ENCODE measurements around the gene PACSIN2. TPM values are rescaled to one million over a fixed set of nuclear protein-coding genes. Genes with fewer than 3 reads are reported as not detected.
A peak's percentile ranks its signal among the peaks of the same experiment; 100 is the strongest.

PACSIN2 gene
- total and polyA plus RNA-seq, 10 of the 15 experiments (the other 5 are each of a cell fraction or from before 2014, with no cell fraction given): 0.93 to 78.7 (median 46.8) TPM

GRCh38 chr22:42906605-42907348 lies 108.2 kb downstream of the PACSIN2 start:
- in situ Hi-C loops (cut with MboI) (no loop called here), intact Hi-C loops (cut with micrococcal nuclease; ENCODE audit: unreplicated experiment) (no loop called here)
- DNase-seq (ENCODE audit: low read depth, low spot score) (no peak), ATAC-seq (no peak), FAIRE-seq (no peak)
- no TSS peak for BruUV-seq (replicated peaks)
- Histone ChIP-seq H3K4me1 (ENCODE audit: control insufficient read depth, insufficient read depth, low read length) (no peaks in the 10 kb centered on the region), H3K4me2 (ENCODE audit: control insufficient read depth, insufficient read depth) (no peak overlapping the region), H4K20me1 (ENCODE audit: control insufficient read depth, insufficient read depth) (no peaks in the 10 kb centered on the region; the same call in 1 of the 2 replicates), H3K27ac (ENCODE audit: control insufficient read depth, insufficient read depth) (no peak overlapping the region), H2AFZ (ENCODE audit: control insufficient read depth, low read depth, low read length) (no peak overlapping the region), H3K4me3 (no peak overlapping the region), H3K27me3 (replicated peaks in 1 of 2; ENCODE audit: control insufficient read depth in 2 of 2, insufficient read depth in 2 of 2, low read length in 1 of 2) (no peaks in the 10 kb centered on the region), H3K9ac (ENCODE audit: control insufficient read depth, insufficient read depth, low read length) (no peak overlapping the region), H3K36me3 (ENCODE audit: control insufficient read depth in 2 of 2, insufficient read depth in 2 of 2, low read length in 1 of 2) (peaks cover 28 to 39% of the 10 kb centered on the region in 2 experiments; a peak in 3 of 4 replicates), H3K9me3 (replicated peaks; ENCODE audit: control insufficient read depth, insufficient read depth, low read length) (no peaks in the 10 kb centered on the region), H3K79me2 (ENCODE audit: control insufficient read depth, insufficient read depth, low read length) (no peaks in the 10 kb centered on the region; the same call in none of the 2 replicates)
- RAD21 ChIA-PET (ENCODE audit: unreplicated experiment): no interaction called here
- SMC1A ChIA-PET (ENCODE audit: uncharacterized antibody, unreplicated experiment): interaction anchor here (0.6 to 1.5 kb wide), 2 partner anchors 12 to 1971 kb away, joined by 3 read pairs; no protein-coding TSS in a partner anchor
- 91% methylated on average over 6 of the region's 6 CpGs for WGBS (ENCODE audit: insufficient coverage, insufficient replicate concordance, low lambda C conversion rate, missing lambda C conversion rate)
- POLR2A ChIA-PET: no interaction called here
- CTCF ChIA-PET: no interaction called here
- TF ChIP-seq SMAD1 (IDR thresholded peaks at IDR 0.05; ENCODE audit: low read depth, partially characterized antibody): no peak
- TF ChIP-seq RAD51 (IDR thresholded peaks at IDR 0.05): no peak
- TF ChIP-seq CEBPB (IDR thresholded peaks at IDR 0.05; ENCODE audit: borderline replicate concordance in 1 of 2, low read depth in 2 of 2, low read length in 2 of 2): peak in 1 of 2 experiments; percentile 42; a peak in 1 of 4 replicates

GRCh38 chr22:42905702-42906183 lies 109.2 kb downstream of the PACSIN2 start:
- FAIRE-seq (no peak), DNase-seq (ENCODE audit: low read depth, low spot score) (no peak)
- WGBS (ENCODE audit: insufficient coverage, insufficient replicate concordance, low lambda C conversion rate, missing lambda C conversion rate): 81% methylated on average over 5 of the region's 5 CpGs

More at GRCh38 chr22:42905702-42906183, 109.2 kb downstream of the PACSIN2 start:
- H2AFZ ChIP-seq (ENCODE audit: control insufficient read depth, low read depth, low read length): no peak overlapping the region
- BruUV-seq (replicated peaks): no TSS peak
- no peak overlapping the region for H3K4me2 ChIP-seq (ENCODE audit: control insufficient read depth, insufficient read depth)
- ATAC-seq: no peak
- H3K27ac ChIP-seq (ENCODE audit: control insufficient read depth, insufficient read depth): no peak overlapping the region
- no peaks in the 10 kb centered on the region; the same call in none of the 2 replicates for H3K79me2 ChIP-seq (ENCODE audit: control insufficient read depth, insufficient read depth, low read length)
- in situ Hi-C loops (cut with MboI): no loop called here
- H3K4me1 ChIP-seq (ENCODE audit: control insufficient read depth, insufficient read depth, low read length): no peaks in the 10 kb centered on the region
- H3K4me3 ChIP-seq: no peak overlapping the region
- H4K20me1 ChIP-seq (ENCODE audit: control insufficient read depth, insufficient read depth): no peaks in the 10 kb centered on the region; the same call in 1 of the 2 replicates
- TF ChIP-seq NFYB (IDR thresholded peaks at IDR 0.05; ENCODE audit: insufficient read depth, low read depth, low read length) (no peak), POLR2A (IDR thresholded peaks at IDR 0.05; ENCODE audit: low read depth, low read length) (0 out of 2 replicates have a peak, but pooled peaks have one; percentile 26), NFYA (IDR thresholded peaks at IDR 0.05; ENCODE audit: borderline replicate concordance, low read depth, low read length) (no peak)
- no peaks in the 10 kb centered on the region for H3K9me3 ChIP-seq (replicated peaks; ENCODE audit: control insufficient read depth, insufficient read depth, low read length)
- peaks cover 31 to 38% of the 10 kb centered on the region in 2 experiments; a peak in 3 of 4 replicates for H3K36me3 ChIP-seq (ENCODE audit: control insufficient read depth in 2 of 2, insufficient read depth in 2 of 2, low read length in 1 of 2)
- ChIA-PET POLR2A (interaction anchor here (0.5 kb wide), 1 partner anchor 168 kb away, joined by 7 read pairs; no protein-coding TSS in a partner anchor), SMC1A (ENCODE audit: uncharacterized antibody, unreplicated experiment) (interaction anchor here (0.8 to 1.5 kb wide), 2 partner anchors 11 to 15 kb away, joined by 3 read pairs; no protein-coding TSS in a partner anchor), RAD21 (ENCODE audit: unreplicated experiment) (no interaction called here), CTCF (interaction anchor here (0.7 kb wide), 1 partner anchor 12 kb away, joined by 3 read pairs; no protein-coding TSS in a partner anchor)
- no peaks in the 10 kb centered on the region for H3K27me3 ChIP-seq (replicated peaks in 1 of 2; ENCODE audit: control insufficient read depth in 2 of 2, insufficient read depth in 2 of 2, low read length in 1 of 2)
- H3K9ac ChIP-seq (ENCODE audit: control insufficient read depth, insufficient read depth, low read length): no peak overlapping the region
- intact Hi-C loops (cut with micrococcal nuclease; ENCODE audit: unreplicated experiment): no loop called here

Data from GM12878 (cell line).